GM12892 (cell line): ENCODE measurements around the gene SAMSN1.

Source experiments
- POLR2A ChIP-seq: IDR thresholded peaks from 2 replicates; pipeline ENCODE4 v1.6.1; 2011; ENCODE audit warnings: low read depth, low read length, control low read depth
- POLR2AphosphoS5 ChIP-seq: IDR thresholded peaks from 2 replicates; pipeline ENCODE4 v1.6.1; 2011; ENCODE audit warnings: low read depth, low read length, control low read depth
- TAF1 ChIP-seq: IDR thresholded peaks from 2 replicates; pipeline ENCODE4 v1.6.1; 2011; ENCODE audit warnings: low read depth, mild to moderate bottlenecking, control low read depth, low read length, borderline replicate concordance

GRCh38 chr21:14538483-14538882 lies 7.6 kb downstream of the SAMSN1 start:
- TF ChIP-seq POLR2AphosphoS5 (no peak), POLR2A (no peak), TAF1 (no peak)
